AG10803 (cell line): Measurements from ENCODE around the gene ARHGAP21.

ENCODE experiments used
- DNase-seq: peaks from one replicate; pipeline ENCODE4 v3.0.0; 2010; ENCODE audit warnings: low read depth
- H3K4me3 ChIP-seq: 2 replicates; pipeline ENCODE4 v1.5.1; 2011; ENCODE audit warnings: mild to moderate bottlenecking, low read length, control low read depth
- TF ChIP-seq, protein P1 (sequence below): conservative IDR thresholded peaks from 2 replicates; pipeline ENCODE4 v1.5.1; 2011; ENCODE audit warnings: mild to moderate bottlenecking, low read length, control low read depth, inconsistent platforms

Gene ARHGAP21

DNA sequence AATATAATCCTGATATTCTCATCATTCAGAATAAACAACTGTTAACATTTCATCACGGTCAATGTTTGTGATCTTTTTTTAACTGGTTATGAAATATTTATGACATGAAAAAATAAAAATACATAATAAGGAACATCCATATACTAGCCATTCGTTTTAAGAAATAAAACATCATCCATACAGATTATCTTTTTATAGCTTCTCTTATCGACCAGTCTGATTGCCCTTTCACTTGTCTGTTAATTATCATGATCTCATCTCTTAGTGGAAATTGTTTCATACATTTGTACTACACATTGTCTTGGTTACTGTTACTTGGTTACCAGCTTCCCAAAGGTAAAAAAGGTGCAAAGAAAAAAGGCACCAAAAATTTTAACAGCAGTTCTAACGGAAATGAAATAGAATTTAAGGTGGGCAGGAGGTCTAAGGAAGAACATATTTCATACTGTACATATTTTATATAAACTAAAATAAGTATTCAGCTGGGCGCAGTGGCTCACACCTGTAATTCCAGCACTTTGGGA is 8.4 kb downstream of the ARHGAP21 start:
- TF ChIP-seq, protein P1, sequence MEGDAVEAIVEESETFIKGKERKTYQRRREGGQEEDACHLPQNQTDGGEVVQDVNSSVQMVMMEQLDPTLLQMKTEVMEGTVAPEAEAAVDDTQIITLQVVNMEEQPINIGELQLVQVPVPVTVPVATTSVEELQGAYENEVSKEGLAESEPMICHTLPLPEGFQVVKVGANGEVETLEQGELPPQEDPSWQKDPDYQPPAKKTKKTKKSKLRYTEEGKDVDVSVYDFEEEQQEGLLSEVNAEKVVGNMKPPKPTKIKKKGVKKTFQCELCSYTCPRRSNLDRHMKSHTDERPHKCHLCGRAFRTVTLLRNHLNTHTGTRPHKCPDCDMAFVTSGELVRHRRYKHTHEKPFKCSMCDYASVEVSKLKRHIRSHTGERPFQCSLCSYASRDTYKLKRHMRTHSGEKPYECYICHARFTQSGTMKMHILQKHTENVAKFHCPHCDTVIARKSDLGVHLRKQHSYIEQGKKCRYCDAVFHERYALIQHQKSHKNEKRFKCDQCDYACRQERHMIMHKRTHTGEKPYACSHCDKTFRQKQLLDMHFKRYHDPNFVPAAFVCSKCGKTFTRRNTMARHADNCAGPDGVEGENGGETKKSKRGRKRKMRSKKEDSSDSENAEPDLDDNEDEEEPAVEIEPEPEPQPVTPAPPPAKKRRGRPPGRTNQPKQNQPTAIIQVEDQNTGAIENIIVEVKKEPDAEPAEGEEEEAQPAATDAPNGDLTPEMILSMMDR, result no peak
- no peak for DNase-seq
- no peak overlapping the region for H3K4me3 ChIP-seq

DNA sequence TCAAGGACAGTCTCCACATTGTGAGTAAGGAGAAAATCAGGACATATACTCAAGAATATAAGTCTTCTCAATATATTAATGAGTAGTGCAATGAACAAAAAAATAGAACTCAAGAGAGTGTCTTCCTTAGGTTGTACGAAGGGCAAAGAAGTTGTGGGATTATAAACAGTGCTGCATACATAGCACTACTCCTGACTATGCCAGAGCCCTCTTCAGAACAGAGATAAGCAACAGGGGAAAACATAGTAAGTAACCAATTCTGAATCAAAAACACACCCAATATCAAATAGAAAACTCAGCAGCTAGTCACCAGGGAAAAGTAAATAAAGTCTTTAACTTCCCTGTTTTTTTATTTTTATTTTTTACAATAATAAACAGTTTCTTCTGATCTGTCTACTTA is 10.6 kb downstream of the ARHGAP21 start:
- DNase-seq, result no peak
- TF ChIP-seq, protein P1, result no peak
- H3K4me3 ChIP-seq, result no peak overlapping the region

DNA sequence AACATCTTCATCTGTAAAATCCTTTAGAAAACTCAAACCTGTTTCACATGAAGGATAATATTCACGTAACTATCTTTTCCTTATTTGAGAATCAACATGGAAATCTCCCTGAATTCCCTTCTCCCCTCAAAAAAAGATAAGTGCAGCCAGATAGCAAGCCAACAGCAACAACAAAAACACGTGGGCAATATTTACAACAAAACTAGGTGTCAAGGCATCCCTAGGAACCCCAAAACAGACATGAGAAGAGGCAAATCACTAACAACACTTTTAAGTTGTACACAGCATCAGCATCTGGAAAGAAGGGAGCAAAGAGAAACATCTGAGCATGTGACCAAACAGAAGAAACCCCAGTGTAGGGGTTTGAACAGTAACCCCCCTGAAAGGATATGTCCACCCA is 12.2 kb downstream of the ARHGAP21 start:
- no peak for DNase-seq
- no peak overlapping the region for H3K4me3 ChIP-seq
- TF ChIP-seq, protein P1, result no peak

- DNase-seq, result no peak
- TF ChIP-seq, protein P1, result no peak
- no peak overlapping the region for H3K4me3 ChIP-seq
Measured at GRCh38 chr10:24708081-24708480, 15.6 kb downstream of the ARHGAP21 start.

GRCh38 chr10:24707445-24707844 is 16.2 kb downstream of the ARHGAP21 start:
- TF ChIP-seq, protein P1, result no peak
- no peak overlapping the region for H3K4me3 ChIP-seq
- DNase-seq, result no peak

DNA sequence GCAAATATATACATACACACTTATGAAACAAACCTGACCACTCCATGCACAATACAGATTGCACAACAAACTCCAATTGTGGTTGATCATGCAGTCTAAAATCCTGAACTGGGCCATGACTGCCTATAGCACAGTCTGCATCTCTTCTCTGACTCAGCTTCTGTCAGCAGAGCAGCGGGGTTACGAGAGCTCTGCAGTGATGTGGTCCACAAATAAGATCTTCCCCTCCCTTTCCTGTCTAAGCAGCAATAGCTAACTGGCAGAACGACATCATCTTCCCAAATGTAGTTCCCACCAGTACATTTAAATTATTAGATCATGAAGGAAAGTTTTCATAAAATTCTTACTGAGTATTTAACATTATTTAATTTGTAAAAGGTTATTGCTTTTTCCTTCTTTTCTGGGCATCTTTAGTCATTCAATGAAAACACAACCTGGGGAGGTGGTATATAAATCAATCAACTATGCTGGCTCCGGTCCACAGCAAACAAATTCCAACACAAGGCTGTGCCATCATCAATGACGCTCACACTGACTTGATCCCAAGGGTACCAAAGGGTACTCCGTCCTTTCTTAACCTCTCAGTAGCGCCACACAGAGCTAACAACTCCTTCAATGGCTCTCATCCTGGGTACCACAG is 17.1 kb downstream of the ARHGAP21 start:
- DNase-seq, result peak; percentile 92
- no peak overlapping the region for H3K4me3 ChIP-seq
- TF ChIP-seq, protein P1, result no peak

- DNase-seq, result peak; percentile 92
- TF ChIP-seq, protein P1, result no peak
- no peak overlapping the region for H3K4me3 ChIP-seq
Measured at GRCh38 chr10:24703700-24704099, 20.0 kb downstream of the ARHGAP21 start.
